GF-D8 (cell line): ENCODE data around the gene ABCA7.

ENCODE experiments used
- DNase-seq: peaks from one replicate; lab custom pipeline; 2025; lab: John Stamatoyannopoulos, UW

Gene ABCA7

DNA sequence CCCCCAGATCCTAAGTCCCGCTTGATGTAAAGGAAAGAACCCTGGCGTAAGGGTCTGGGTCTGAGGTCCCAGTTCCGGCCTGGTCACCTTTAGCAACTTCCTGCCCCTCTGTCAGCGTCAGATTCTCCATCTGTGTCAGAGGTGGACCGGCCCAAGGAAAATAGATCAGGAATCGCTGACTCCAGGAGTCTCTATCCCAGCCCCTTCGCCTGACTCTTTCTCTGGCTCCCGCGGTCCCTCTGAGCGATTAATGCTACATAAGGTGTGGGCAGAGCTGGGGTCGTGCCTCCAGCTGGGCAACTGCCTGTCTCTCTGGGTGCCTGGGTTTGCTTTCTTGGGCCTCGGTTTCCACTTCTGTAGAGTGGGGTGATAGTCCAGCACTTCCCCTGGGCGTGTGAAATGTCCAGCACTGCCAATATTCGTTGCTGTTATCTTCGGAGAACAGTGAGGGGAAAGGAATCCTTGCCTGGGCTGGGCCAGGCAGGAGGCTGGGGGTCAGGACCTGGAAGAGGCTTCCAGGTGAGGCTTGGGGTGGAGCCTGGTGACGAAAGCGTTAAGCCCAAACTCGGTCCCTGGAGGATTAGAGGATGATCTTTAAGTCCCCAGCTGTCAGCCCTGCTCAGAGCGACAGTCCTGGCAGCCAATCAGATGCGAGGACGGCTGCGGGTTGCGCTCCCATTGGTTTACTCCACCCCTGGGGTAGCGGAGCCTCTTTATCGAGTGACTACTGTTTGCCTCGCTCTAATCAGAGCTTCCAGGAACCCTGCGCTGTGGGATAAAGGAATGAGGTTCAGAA, 767 bp downstream of the ABCA7 start:
- no peak for DNase-seq

GRCh38 chr19:1041272-1041834, 1.4 kb downstream of the ABCA7 start:
- no peak for DNase-seq

DNA sequence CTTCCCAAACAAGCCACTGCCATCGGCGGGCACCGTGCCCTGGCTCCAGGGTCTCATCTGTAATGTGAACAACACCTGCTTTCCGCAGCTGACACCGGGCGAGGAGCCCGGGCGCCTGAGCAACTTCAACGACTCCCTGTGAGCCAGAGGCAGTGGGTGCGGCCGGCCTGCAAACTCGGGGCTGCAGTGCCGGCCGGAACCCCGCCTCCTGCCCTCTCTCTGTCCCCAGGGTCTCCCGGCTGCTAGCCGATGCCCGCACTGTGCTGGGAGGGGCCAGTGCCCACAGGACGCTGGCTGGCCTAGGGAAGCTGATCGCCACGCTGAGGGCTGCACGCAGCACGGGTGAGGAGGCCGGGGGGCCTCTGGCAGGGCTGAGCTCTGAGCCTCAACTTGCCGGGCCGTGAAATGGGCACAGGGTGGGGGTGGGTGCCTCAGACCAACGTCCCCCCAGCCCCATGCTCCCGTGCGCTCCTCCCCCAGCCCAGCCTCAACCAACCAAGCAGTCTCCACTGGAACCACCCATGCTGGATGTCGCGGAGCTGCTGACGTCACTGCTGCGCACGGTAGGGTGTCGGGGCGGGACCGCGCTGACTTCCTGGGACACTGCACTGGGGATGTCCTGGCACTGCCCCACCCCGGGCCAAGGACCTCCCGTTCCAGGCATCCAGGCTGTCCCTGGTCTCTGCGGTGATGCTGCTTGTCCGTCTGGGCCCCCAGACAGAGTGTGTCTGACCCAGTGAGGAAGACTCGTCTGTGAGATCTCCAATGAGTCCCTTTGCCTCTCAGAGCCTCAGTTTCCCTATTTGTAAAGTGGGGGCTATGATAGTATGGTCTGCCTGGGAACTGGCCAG, 2.2 kb downstream of the ABCA7 start:
- DNase-seq: no peak

DNA sequence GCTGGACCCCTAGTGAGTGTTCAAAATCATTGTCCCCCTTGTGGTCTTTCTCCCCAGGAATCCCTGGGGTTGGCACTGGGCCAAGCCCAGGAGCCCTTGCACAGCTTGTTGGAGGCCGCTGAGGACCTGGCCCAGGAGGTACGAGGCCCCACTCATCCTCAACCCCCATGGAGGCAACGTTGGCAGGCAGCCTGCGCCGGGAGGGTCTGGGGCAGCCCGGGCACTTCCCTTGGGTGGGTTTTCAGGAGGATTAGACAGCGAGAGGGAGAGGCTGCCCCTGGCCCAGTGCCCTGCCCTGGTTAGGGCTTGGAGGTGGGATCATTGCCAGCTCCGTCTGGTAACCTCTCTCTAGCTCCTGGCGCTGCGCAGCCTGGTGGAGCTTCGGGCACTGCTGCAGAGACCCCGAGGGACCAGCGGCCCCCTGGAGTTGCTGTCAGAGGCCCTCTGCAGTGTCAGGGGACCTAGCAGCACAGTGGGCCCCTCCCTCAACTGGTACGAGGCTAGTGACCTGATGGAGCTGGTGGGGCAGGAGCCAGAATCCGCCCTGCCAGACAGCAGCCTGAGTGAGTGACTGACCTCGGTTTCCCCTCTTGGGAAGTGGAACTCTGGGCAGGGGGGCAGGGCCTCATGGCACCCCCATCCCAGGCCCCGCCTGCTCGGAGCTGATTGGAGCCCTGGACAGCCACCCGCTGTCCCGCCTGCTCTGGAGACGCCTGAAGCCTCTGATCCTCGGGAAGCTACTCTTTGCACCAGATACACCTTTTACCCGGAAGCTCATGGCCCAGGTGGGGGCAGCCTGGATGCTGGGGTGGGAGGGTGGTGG, 3.0 kb downstream of the ABCA7 start:
- DNase-seq: no peak

DNA sequence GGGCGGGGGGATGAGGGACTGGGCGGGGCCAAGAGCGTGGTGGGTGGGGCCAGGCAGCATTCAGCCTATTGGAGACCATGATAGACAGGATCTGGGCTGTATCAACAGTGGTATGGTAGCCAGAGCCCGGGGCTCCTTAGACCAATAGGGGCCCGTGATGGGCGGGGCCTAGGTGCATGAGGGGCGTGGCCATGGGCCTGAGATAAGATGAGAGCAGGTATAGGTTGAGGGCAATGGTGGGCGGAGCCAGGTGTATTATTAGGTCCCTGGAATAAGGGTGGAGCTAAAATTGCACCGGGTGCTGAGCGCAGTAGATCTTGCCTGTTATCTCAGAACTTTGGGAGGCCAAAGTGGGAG, 5.3 kb downstream of the ABCA7 start:
- DNase-seq: no peak

- no peak for DNase-seq
Measured at GRCh38 chr19:1046117-1046626, 6.3 kb downstream of the ABCA7 start.

GRCh38 chr19:1046836-1047695, 7.2 kb downstream of the ABCA7 start:
- no peak for DNase-seq

GRCh38 chr19:1047696-1048147, 7.8 kb downstream of the ABCA7 start:
- no peak for DNase-seq

- no peak for DNase-seq
Measured at GRCh38 chr19:1049106-1049505, 9.2 kb downstream of the ABCA7 start.

- DNase-seq: no peak
Measured at GRCh38 chr19:1049800-1050199, 9.9 kb downstream of the ABCA7 start.

DNA sequence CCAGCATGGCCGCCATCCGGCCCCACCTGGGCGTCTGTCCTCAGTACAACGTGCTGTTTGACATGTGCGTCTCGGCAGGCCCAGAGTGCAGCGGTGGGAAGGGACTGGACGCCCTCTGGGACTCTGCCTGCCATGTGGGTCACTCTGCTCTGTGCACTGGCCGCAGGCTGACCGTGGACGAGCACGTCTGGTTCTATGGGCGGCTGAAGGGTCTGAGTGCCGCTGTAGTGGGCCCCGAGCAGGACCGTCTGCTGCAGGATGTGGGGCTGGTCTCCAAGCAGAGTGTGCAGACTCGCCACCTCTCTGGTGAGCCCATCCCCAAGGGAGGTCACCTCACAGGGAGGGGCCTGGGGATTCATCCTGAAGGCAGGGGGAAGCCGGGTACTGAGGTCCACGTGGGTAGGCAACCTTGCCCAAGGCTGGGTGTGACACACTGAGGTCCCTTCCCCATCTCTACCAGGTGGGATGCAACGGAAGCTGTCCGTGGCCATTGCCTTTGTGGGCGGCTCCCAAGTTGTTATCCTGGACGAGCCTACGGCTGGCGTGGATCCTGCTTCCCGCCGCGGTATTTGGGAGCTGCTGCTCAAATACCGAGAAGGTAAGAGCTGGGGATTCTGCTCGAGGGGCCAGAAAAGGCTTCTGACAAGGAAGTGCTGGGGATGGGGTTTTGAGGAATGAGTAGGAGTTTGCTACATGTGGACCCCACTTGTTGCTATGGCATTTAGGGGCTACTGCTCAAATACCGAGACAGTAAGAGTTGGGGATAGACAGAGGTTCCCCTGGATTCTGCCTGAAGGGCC, 11.3 kb downstream of the ABCA7 start:
- no peak for DNase-seq

GRCh38 chr19:1051791-1052190, 11.9 kb downstream of the ABCA7 start:
- DNase-seq: no peak

DNA sequence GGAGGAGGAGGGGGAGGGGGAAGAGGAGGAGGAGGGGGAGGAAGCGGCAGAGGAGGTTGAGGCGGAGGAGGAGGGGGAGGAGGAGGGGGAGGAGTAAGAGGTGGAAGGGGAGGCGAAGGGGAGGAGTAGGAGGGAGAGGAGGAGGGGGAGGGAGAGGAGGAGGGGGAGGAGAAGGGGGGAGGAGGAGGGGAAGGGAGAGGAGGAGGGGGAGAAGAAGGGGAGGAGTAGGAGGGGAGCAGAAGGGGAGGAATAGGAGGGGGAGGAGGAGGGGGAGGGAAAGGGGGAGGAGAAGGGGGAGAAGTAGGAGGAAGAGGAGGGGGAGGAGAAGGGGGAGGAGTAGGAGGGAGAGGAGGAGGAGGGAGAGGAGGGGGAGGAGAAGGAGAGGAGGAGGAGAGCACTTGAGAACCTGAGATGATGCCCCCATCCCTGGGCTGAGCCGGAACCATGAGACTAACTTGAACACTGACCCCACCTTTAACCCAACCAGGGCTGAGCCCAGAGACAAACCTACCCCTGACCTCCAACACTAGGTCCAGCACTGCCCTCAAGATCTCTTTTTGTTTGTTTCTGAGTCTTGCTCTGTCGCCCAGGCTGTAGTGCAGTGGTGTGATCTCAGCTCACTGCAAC, 12.6 kb downstream of the ABCA7 start:
- no peak for DNase-seq

GRCh38 chr19:1053176-1054101, 13.5 kb downstream of the ABCA7 start:
- DNase-seq: no peak

DNA sequence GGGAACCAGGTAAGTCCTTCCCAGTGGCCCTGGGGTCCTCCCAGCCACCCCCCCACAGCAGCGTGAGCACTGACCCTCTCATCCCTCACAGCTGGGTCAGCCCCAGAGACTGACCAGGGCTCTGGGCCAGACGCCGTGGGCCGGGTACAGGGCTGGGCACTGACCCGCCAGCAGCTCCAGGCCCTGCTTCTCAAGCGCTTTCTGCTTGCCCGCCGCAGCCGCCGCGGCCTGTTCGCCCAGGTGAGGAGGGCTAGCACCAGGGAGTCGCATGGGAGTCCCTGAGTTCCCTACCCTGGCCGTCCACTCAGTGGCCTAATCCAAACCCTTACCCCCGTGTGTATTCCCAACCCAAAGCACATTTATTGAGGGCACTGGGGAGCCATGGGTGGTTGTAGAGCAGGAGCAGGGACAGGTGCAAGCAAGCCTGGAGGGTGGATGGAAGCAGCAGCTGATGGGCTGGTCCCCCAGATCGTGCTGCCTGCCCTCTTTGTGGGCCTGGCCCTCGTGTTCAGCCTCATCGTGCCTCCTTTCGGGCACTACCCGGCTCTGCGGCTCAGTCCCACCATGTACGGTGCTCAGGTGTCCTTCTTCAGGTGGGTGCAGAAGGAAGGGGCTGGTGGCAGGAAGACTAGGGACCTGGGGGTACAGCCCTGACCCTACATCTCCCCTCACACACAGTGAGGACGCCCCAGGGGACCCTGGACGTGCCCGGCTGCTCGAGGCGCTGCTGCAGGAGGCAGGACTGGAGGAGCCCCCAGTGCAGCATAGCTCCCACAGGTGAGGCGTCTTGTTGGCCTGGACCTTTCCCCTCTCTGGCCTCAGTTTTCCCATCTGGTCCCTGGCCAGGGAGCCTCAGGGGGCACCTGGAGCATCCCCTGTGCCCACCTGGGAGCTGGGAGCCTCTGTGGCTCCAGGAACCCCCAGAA, 14.5 kb downstream of the ABCA7 start:
- DNase-seq: no peak

DNA sequence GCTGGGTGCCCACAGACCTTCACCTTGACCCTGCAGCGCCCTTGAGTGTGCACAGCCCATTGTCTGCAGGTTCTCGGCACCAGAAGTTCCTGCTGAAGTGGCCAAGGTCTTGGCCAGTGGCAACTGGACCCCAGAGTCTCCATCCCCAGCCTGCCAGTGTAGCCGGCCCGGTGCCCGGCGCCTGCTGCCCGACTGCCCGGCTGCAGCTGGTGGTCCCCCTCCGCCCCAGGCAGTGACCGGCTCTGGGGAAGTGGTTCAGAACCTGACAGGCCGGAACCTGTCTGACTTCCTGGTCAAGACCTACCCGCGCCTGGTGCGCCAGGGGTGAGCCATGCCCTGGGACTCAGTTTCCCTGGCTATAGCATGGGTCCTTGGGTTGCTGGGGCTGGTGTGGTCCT, 15.1 kb downstream of the ABCA7 start:
- DNase-seq: no peak

- DNase-seq: no peak
Measured at GRCh38 chr19:1055886-1056620, 16.1 kb downstream of the ABCA7 start.
